Mammary epithelial cell (primary cell): ENCODE data around the gene FAM193A.

Experiments used
- EZH2 ChIP-seq: IDR thresholded peaks from 2 replicates; pipeline ENCODE4 v1.6.1; 2012; ENCODE audit warnings: low read length, inconsistent platforms, borderline replicate concordance
- TF ChIP-seq, protein P1 (sequence below), 2 donors: IDR thresholded peaks in 1 of 2; conservative IDR thresholded peaks in 1 of 2; 2 replicates each; pipeline ENCODE4 v1.5.1; 2011 to 2012; ENCODE audit warnings: inconsistent platforms in 2 of 2, low read length in 2 of 2, mild to moderate bottlenecking in 2 of 2, control low read depth in 1 of 2, low read depth in 1 of 2; ENCODE audit not compliant: insufficient read depth in 1 of 2; ENCODE audit errors: extremely low read depth in 1 of 2

DNA sequence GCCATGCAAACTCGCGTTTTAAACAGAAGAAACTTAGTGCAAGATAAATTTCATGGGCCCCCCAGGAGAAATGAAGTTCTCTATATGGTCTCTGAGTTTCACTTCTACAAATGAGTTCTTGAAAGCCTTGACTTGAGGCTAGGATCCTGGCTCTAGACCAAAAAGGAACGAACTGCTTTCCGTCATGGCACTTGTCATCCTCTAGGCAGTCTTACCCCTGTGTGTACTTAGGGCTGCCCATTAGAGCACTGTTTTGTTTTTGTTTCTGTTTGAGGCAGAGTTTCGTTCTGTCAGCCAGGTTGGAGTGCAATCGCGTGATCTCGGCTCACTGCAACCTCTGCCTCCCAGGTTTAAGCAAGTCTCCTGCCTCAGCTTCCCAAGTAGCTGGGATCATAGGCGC is 38.5 kb upstream of the FAM193A start:
- TF ChIP-seq, protein P1, sequence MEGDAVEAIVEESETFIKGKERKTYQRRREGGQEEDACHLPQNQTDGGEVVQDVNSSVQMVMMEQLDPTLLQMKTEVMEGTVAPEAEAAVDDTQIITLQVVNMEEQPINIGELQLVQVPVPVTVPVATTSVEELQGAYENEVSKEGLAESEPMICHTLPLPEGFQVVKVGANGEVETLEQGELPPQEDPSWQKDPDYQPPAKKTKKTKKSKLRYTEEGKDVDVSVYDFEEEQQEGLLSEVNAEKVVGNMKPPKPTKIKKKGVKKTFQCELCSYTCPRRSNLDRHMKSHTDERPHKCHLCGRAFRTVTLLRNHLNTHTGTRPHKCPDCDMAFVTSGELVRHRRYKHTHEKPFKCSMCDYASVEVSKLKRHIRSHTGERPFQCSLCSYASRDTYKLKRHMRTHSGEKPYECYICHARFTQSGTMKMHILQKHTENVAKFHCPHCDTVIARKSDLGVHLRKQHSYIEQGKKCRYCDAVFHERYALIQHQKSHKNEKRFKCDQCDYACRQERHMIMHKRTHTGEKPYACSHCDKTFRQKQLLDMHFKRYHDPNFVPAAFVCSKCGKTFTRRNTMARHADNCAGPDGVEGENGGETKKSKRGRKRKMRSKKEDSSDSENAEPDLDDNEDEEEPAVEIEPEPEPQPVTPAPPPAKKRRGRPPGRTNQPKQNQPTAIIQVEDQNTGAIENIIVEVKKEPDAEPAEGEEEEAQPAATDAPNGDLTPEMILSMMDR (conservative IDR thresholded peaks at IDR 0.05 in 1 of 2, IDR thresholded peaks at IDR 0.05 in 1 of 2; ENCODE audit: extremely low read depth in 1 of 2, insufficient read depth in 1 of 2, low read depth in 1 of 2, low read length in 2 of 2) = no peak
- no peak for TF ChIP-seq EZH2
